Activated naive CD8-positive, alpha-beta T cell treated with anti-CD3 and anti-CD28 coated beads for 36 hours (primary cell): ENCODE results near the gene DLG2. TPM values are rescaled to one million over a fixed set of nuclear protein-coding genes. Genes with fewer than 3 reads are reported as not detected.
"Not testable (repeated sequence)": the region's sequence is repeated elsewhere in the genome, so short reads cannot be mapped to it uniquely, and the experiment has no call there.

Experiments
- DNase-seq: peaks from one replicate; pipeline ENCODE4 v3.0.0; 2021
- H3K27ac Mint-ChIP-seq: one replicate; pipeline ENCODE4 v1.8.0; 2022; ENCODE audit warnings: mild to moderate bottlenecking, moderate library complexity, mixed read lengths
- H3K27me3 Mint-ChIP-seq: one replicate; pipeline ENCODE4 v1.8.0; 2022; ENCODE audit warnings: mild to moderate bottlenecking, mixed read lengths
- H3K36me3 Mint-ChIP-seq: one replicate; pipeline ENCODE4 v1.8.0; 2021; ENCODE audit warnings: mild to moderate bottlenecking, mixed read lengths
- H3K4me1 Mint-ChIP-seq: one replicate; pipeline ENCODE4 v1.8.0; 2021; ENCODE audit warnings: mixed read lengths
- H3K4me3 Mint-ChIP-seq: one replicate; pipeline ENCODE4 v1.8.0; 2022; ENCODE audit warnings: mild to moderate bottlenecking, moderate library complexity, mixed read lengths
- H3K9me3 Mint-ChIP-seq: one replicate; pipeline ENCODE4 v1.8.0; 2022; ENCODE audit warnings: mixed read lengths
- total RNA-seq, 2 experiments: library from RNA; stranded (reverse); gene quantifications; one replicate each; pipeline ENCODE4 v1.2.3, GENCODE V29; 2021

The DLG2 gene
- total RNA-seq, 2 experiments from 2014 or later: 1.7 to 1.9 TPM

- H3K36me3 Mint-ChIP-seq: peaks cover 5% of the 10 kb centered on the region
These were observed 151.3 kb downstream of the DLG2 start for GRCh38 chr11:85475660-85476517.

GRCh38 chr11:85472953-85473352 lies 154.2 kb downstream of the DLG2 start:
- Mint-ChIP-seq H3K4me3 (no peak overlapping the region), H3K36me3 (peaks cover 6% of the 10 kb centered on the region), H3K4me1 (no peaks in the 10 kb centered on the region), H3K27ac (no peak overlapping the region), H3K27me3 (no peaks in the 10 kb centered on the region), H3K9me3 (peaks cover 16% of the 10 kb centered on the region)
- DNase-seq: no peak

More at GRCh38 chr11:85475660-85476517, 151.3 kb downstream of the DLG2 start:
- no peaks in the 10 kb centered on the region for H3K4me1 Mint-ChIP-seq
- no peak for DNase-seq
- H3K27ac Mint-ChIP-seq: no peak overlapping the region
- H3K4me3 Mint-ChIP-seq: no peak overlapping the region
- H3K9me3 Mint-ChIP-seq: peaks cover 6% of the 10 kb centered on the region
- no peaks in the 10 kb centered on the region for H3K27me3 Mint-ChIP-seq

GRCh38 chr11:85464283-85464682 lies 162.9 kb downstream of the DLG2 start:
- Mint-ChIP-seq H3K4me3 (no peak overlapping the region), H3K4me1 (no peaks in the 10 kb centered on the region), H3K36me3 (no peaks in the 10 kb centered on the region), H3K27me3 (no peaks in the 10 kb centered on the region), H3K27ac (no peak overlapping the region), H3K9me3 (peaks cover 29% of the 10 kb centered on the region)
- DNase-seq: no peak

- peaks cover 2% of the 10 kb centered on the region for H3K36me3 Mint-ChIP-seq
- no peaks in the 10 kb centered on the region for H3K4me1 Mint-ChIP-seq
- no peak overlapping the region for H3K27ac Mint-ChIP-seq
- DNase-seq: no peak
- no peak overlapping the region for H3K4me3 Mint-ChIP-seq
- peaks cover 45% of the 10 kb centered on the region for H3K9me3 Mint-ChIP-seq
- H3K27me3 Mint-ChIP-seq: no peaks in the 10 kb centered on the region
These were observed 167.8 kb downstream of the DLG2 start for GRCh38 chr11:85459304-85459703.

- H3K9me3 Mint-ChIP-seq: no peaks in the 10 kb centered on the region
- no peak overlapping the region for H3K27ac Mint-ChIP-seq
- no peaks in the 10 kb centered on the region for H3K36me3 Mint-ChIP-seq
- no peak overlapping the region for H3K4me3 Mint-ChIP-seq
- H3K27me3 Mint-ChIP-seq: no peaks in the 10 kb centered on the region
- H3K4me1 Mint-ChIP-seq: no peaks in the 10 kb centered on the region
- no peak for DNase-seq
These were observed 182.7 kb downstream of the DLG2 start for GRCh38 chr11:85444479-85444878.

GRCh38 chr11:85440273-85440672 lies 186.9 kb downstream of the DLG2 start:
- H3K27ac Mint-ChIP-seq: no peak overlapping the region

GRCh38 chr11:85438328-85438727 lies 188.8 kb downstream of the DLG2 start:
- H3K27ac Mint-ChIP-seq: no peak overlapping the region
- H3K4me1 Mint-ChIP-seq: no peaks in the 10 kb centered on the region
- no peak overlapping the region for H3K4me3 Mint-ChIP-seq
- no peaks in the 10 kb centered on the region for H3K27me3 Mint-ChIP-seq
- H3K36me3 Mint-ChIP-seq: peaks cover 2% of the 10 kb centered on the region
- no peak for DNase-seq
- H3K9me3 Mint-ChIP-seq: peaks cover 35% of the 10 kb centered on the region

More at GRCh38 chr11:85440273-85440672, 186.9 kb downstream of the DLG2 start:
- Mint-ChIP-seq H3K9me3 (peaks cover 19% of the 10 kb centered on the region), H3K4me1 (no peaks in the 10 kb centered on the region), H3K4me3 (no peak overlapping the region), H3K36me3 (peaks cover 2% of the 10 kb centered on the region), H3K27me3 (no peaks in the 10 kb centered on the region)
- no peak for DNase-seq

- H3K36me3 Mint-ChIP-seq: peaks cover under 1% of the 10 kb centered on the region
- H3K27me3 Mint-ChIP-seq: no peaks in the 10 kb centered on the region
- H3K9me3 Mint-ChIP-seq: peaks cover 52% of the 10 kb centered on the region
- DNase-seq: no peak
- no peaks in the 10 kb centered on the region for H3K4me1 Mint-ChIP-seq
- no peak overlapping the region for H3K27ac Mint-ChIP-seq
- H3K4me3 Mint-ChIP-seq: no peak overlapping the region
These were observed 195.8 kb downstream of the DLG2 start for GRCh38 chr11:85431319-85431718.

GRCh38 chr11:85423794-85424193 lies 203.3 kb downstream of the DLG2 start:
- Mint-ChIP-seq H3K4me3 (no peak overlapping the region), H3K9me3 (peaks cover 37% of the 10 kb centered on the region), H3K36me3 (no peaks in the 10 kb centered on the region), H3K27ac (no peak overlapping the region), H3K4me1 (no peaks in the 10 kb centered on the region), H3K27me3 (no peaks in the 10 kb centered on the region)
- no peak for DNase-seq

- Mint-ChIP-seq H3K27ac (no peak overlapping the region), H3K9me3 (peaks cover 38% of the 10 kb centered on the region), H3K27me3 (no peaks in the 10 kb centered on the region), H3K4me3 (no peak overlapping the region), H3K36me3 (no peaks in the 10 kb centered on the region), H3K4me1 (no peaks in the 10 kb centered on the region)
- DNase-seq: no peak
These were observed 203.8 kb downstream of the DLG2 start for GRCh38 chr11:85423316-85423715.

- no peak overlapping the region for H3K27ac Mint-ChIP-seq
- no peaks in the 10 kb centered on the region for H3K27me3 Mint-ChIP-seq
- no peak for DNase-seq
- H3K36me3 Mint-ChIP-seq: no peaks in the 10 kb centered on the region
- H3K4me1 Mint-ChIP-seq: no peaks in the 10 kb centered on the region
- no peak overlapping the region for H3K4me3 Mint-ChIP-seq
- H3K9me3 Mint-ChIP-seq: peaks cover 59% of the 10 kb centered on the region
These were observed 213.0 kb downstream of the DLG2 start for GRCh38 chr11:85414175-85414574.

GRCh38 chr11:85407648-85408047 lies 219.5 kb downstream of the DLG2 start:
- no peaks in the 10 kb centered on the region for H3K27me3 Mint-ChIP-seq
- no peak overlapping the region for H3K4me3 Mint-ChIP-seq
- no peaks in the 10 kb centered on the region for H3K4me1 Mint-ChIP-seq
- no peaks in the 10 kb centered on the region for H3K36me3 Mint-ChIP-seq
- no peak overlapping the region for H3K27ac Mint-ChIP-seq
- H3K9me3 Mint-ChIP-seq: peaks cover 22% of the 10 kb centered on the region
- DNase-seq: no peak

GRCh38 chr11:85406841-85407240 lies 220.3 kb downstream of the DLG2 start:
- Mint-ChIP-seq H3K4me3 (no peak overlapping the region), H3K27ac (no peak overlapping the region), H3K4me1 (no peaks in the 10 kb centered on the region), H3K27me3 (no peaks in the 10 kb centered on the region), H3K36me3 (no peaks in the 10 kb centered on the region), H3K9me3 (peaks cover 30% of the 10 kb centered on the region)
- no peak for DNase-seq

- Mint-ChIP-seq H3K4me1 (no peaks in the 10 kb centered on the region), H3K27me3 (no peaks in the 10 kb centered on the region), H3K27ac (no peak overlapping the region), H3K9me3 (peaks cover 32% of the 10 kb centered on the region), H3K4me3 (no peak overlapping the region), H3K36me3 (no peaks in the 10 kb centered on the region)
- DNase-seq: no peak
These were observed 220.8 kb downstream of the DLG2 start for GRCh38 chr11:85406316-85406715.

- H3K9me3 Mint-ChIP-seq: peaks cover 28% of the 10 kb centered on the region
- not testable (repeated sequence) for H3K4me3 Mint-ChIP-seq, H3K36me3 Mint-ChIP-seq, H3K27ac Mint-ChIP-seq, H3K4me1 Mint-ChIP-seq, DNase-seq, H3K27me3 Mint-ChIP-seq
These were observed 231.6 kb downstream of the DLG2 start for GRCh38 chr11:85395515-85396055.

GRCh38 chr11:85394283-85394682 lies 232.9 kb downstream of the DLG2 start:
- peaks cover 27% of the 10 kb centered on the region for H3K9me3 Mint-ChIP-seq

More at GRCh38 chr11:85394283-85394682, 232.9 kb downstream of the DLG2 start:
- Mint-ChIP-seq H3K4me1 (no peaks in the 10 kb centered on the region), H3K36me3 (no peaks in the 10 kb centered on the region), H3K27ac (no peak overlapping the region), H3K4me3 (no peak overlapping the region), H3K27me3 (no peaks in the 10 kb centered on the region)
- DNase-seq: no peak
